Endothelial cell of umbilical vein (primary cell): ENCODE results near the gene C12orf76. TPM values are rescaled to one million over a fixed set of nuclear protein-coding genes. Genes with fewer than 3 reads are reported as not detected.

Source experiments
- BruUV-seq: library from RNA; stranded (reverse); fragments of 400-500 nt; replicated peaks from 2 replicates; lab custom pipeline; 2021; lab: Mats Ljungman, UMichigan
- CTCF ChIA-PET: fragments of 300-600, 350-600 bp; sonication (Branson Sonifier 250); formaldehyde crosslinking; loops from one replicate; lab custom pipeline; 2021; ENCODE audit warnings: antibody characterized with exemption, inconsistent platforms; lab: Charles Lee
- POLR2A ChIA-PET: fragments of 300-600, 350-600 bp; sonication (Branson Sonifier 250); formaldehyde crosslinking; loops from one replicate; lab custom pipeline; 2021; ENCODE audit warnings: antibody characterized with exemption, inconsistent platforms; lab: Charles Lee
- DNase-seq: peaks from one replicate; pipeline ENCODE4 v3.0.0-alpha.2; 2011; ENCODE audit warnings: low read depth, low spot score
- FAIRE-seq: peaks from 2 replicates; lab custom pipeline; 2011; peaks lifted over from hg19 to GRCh38; lab: Jason Lieb, UNC
- H2AFZ ChIP-seq: 2 replicates; pipeline ENCODE4 v1.6.0; 2012; ENCODE audit warnings: low read depth, low read length, control low read depth, inconsistent platforms
- H3K27ac ChIP-seq: 2 replicates; pipeline ENCODE4 v1.5.1; 2011; ENCODE audit warnings: low read depth, mild to moderate bottlenecking, control low read depth, low read length, moderate library complexity; ENCODE audit not compliant: insufficient read depth
- H3K27me3 ChIP-seq, 2 experiments: 2 replicates each; pipeline versions ENCODE4 v1.6.0 to v1.6.1; 2011; ENCODE audit warnings: low read length in 2 of 2, mixed read lengths in 1 of 2; ENCODE audit not compliant: control insufficient read depth in 2 of 2, insufficient read depth in 2 of 2
- H3K36me3 ChIP-seq, 2 experiments: 2 replicates in 1 of 2; 3 replicates in 1 of 2; pipeline ENCODE4 v1.5.1; 2011; ENCODE audit warnings: low read length in 2 of 2, mild to moderate bottlenecking in 1 of 2, moderate library complexity in 1 of 2; ENCODE audit not compliant: control insufficient read depth in 2 of 2, insufficient read depth in 2 of 2; ENCODE audit errors: extremely low read depth in 1 of 2
- H3K4me1 ChIP-seq: 3 replicates; pipeline ENCODE4 v1.5.1; 2011; ENCODE audit warnings: mild to moderate bottlenecking, low read length; ENCODE audit not compliant: control insufficient read depth, insufficient read depth; ENCODE audit errors: extremely low read depth
- H3K4me2 ChIP-seq: 2 replicates; pipeline ENCODE4 v1.6.1; 2011; ENCODE audit warnings: low read length, control low read depth, mixed read lengths; ENCODE audit not compliant: insufficient read depth
- H3K4me3 ChIP-seq, 3 experiments: fragments of 200-600 bp in 1 of 3; sonication (generic), shearing (Covaris generic) in 1 of 3; replicated peaks in 1 of 3; 2 replicates each; pipeline ENCODE4 v1.5.1; 2011 to 2016; ENCODE audit warnings: control low read depth in 3 of 3, low read length in 3 of 3, mild to moderate bottlenecking in 2 of 3, inconsistent platforms in 1 of 3, low read depth in 1 of 3, moderate library complexity in 1 of 3; ENCODE audit not compliant: insufficient read depth in 1 of 3
- H3K79me2 ChIP-seq: 2 replicates; pipeline ENCODE4 v1.6.0; 2012; ENCODE audit warnings: low read length, inconsistent platforms; ENCODE audit not compliant: control insufficient read depth, insufficient read depth
- H3K9ac ChIP-seq: replicated peaks from 2 replicates; pipeline ENCODE3; 2011; ENCODE audit warnings: low read length, control low read depth; ENCODE audit not compliant: insufficient read depth; ENCODE audit errors: extremely low read depth
- H3K9me1 ChIP-seq: replicated peaks from 3 replicates; pipeline ENCODE4 v1.6.0; 2011; ENCODE audit warnings: mild to moderate bottlenecking, low read length; ENCODE audit not compliant: control insufficient read depth, insufficient read depth; ENCODE audit errors: extremely low read depth
- H3K9me3 ChIP-seq: replicated peaks from 2 replicates; pipeline ENCODE4 v1.5.1; 2012; ENCODE audit warnings: low read length, inconsistent platforms; ENCODE audit not compliant: control insufficient read depth, insufficient read depth
- H4K20me1 ChIP-seq: replicated peaks from 2 replicates; pipeline ENCODE3; 2011; ENCODE audit warnings: mild to moderate bottlenecking, low read length; ENCODE audit not compliant: control insufficient read depth, insufficient read depth; ENCODE audit errors: extremely low read depth
- FOS ChIP-seq: IDR thresholded peaks from 2 replicates; pipeline ENCODE4 v1.6.1; 2011; ENCODE audit warnings: mild to moderate bottlenecking, low read length, moderate library complexity, borderline replicate concordance; ENCODE audit not compliant: insufficient read depth
- GATA2 ChIP-seq: IDR thresholded peaks from 2 replicates; pipeline ENCODE4 v1.7.0; 2011; ENCODE audit warnings: low read depth, mild to moderate bottlenecking, moderate library complexity, mixed read lengths, low read length; ENCODE audit not compliant: insufficient read length, insufficient read depth
- POLR2A ChIP-seq: IDR thresholded peaks from 2 replicates; pipeline ENCODE4 v1.6.1; 2012; ENCODE audit warnings: low read depth, mild to moderate bottlenecking, control low read depth, low read length
- POLR2AphosphoS5 ChIP-seq: IDR thresholded peaks from 2 replicates; pipeline ENCODE4 v1.6.1; 2012; ENCODE audit warnings: low read depth, mild to moderate bottlenecking, control low read depth, low read length, moderate library complexity; ENCODE audit not compliant: insufficient read depth
- dilution Hi-C: fragments of 300-500 bp; cut with MboI; formaldehyde crosslinking; loops from one replicate; pipeline ENCODE4 v1.15.0; 2019; ENCODE audit warnings: low sequenced_read_pairs; ENCODE audit not compliant: extremely low pct_ligation_motif_present
- intact Hi-C: fragments of 100-400 bp; cut with micrococcal nuclease; formaldehyde crosslinking; loops from one replicate; pipeline ENCODE4 v1.10.0; 2022
- polyA plus RNA-seq, 4 experiments: library from polyadenylated mRNA; depleted of rRNA in 3 of 4; stranded (reverse) in 3 of 4; unstranded in 1 of 4; fragments of >200 nt; gene quantifications; 2 replicates each; pipeline versions ENCODE4 v1.2.1 to v1.2.3, GENCODE V29; 2011 to 2012; ENCODE audit warnings: missing spikeins in 1 of 4
- total RNA-seq: library from RNA; stranded (reverse); gene quantifications from 2 replicates; pipeline ENCODE4 v1.2.3, GENCODE V29; 2021
- TF ChIP-seq, protein P1 (sequence below), 2 donors: IDR thresholded peaks; 1 replicate in 1 of 2; 2 replicates in 1 of 2; pipeline ENCODE4 v1.5.1; 2011; ENCODE audit warnings: low read length in 2 of 2, mild to moderate bottlenecking in 2 of 2, moderate library complexity in 2 of 2, control low read depth in 1 of 2, inconsistent platforms in 1 of 2, low read depth in 1 of 2; ENCODE audit not compliant: insufficient read depth in 1 of 2; ENCODE audit errors: extremely low read depth in 1 of 2
- TF ChIP-seq, protein P2 (sequence below): IDR thresholded peaks from 2 replicates; pipeline ENCODE4 v1.6.1; 2011; ENCODE audit not compliant: insufficient read depth, insufficient read length

Gene C12orf76
- total and polyA plus RNA-seq, 2 donors (not counting 3 experiments of a cell fraction or from before 2014, with no cell fraction given), result 13.4 to 17.1 TPM

DNA sequence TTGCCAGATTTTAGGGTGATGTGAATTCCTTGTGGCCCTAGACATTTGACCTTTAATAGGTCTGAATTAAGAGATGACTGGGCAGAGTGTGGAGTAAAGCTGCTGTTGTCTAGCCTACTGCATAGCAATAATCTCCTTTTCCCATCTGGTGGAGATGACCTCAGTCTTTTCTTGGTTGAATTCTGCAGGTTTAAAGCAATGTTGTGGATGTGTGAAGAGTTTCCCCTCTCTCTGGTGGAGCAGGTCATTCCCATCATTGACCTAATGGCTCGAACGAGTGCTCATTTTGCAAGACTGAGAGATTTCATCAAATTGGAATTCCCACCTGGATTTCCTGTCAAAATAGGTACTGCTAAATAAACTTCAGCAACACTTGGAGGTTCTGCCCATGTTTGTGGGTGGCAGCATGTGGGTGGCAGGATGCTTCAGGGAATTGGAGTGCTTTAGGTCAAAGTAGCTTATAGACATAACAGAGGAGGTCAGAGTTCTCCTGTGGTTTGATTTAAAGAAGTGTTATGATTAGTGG lies 19.0 kb downstream of the C12orf76 start:
- Histone ChIP-seq H3K4me2 (no peak overlapping the region), H3K9ac (no peak overlapping the region), H3K9me1 (no peaks in the 10 kb centered on the region), H3K9me3 (no peaks in the 10 kb centered on the region), H3K79me2 (no peaks in the 10 kb centered on the region), H3K4me3 (no peak overlapping the region), H4K20me1 (no peaks in the 10 kb centered on the region), H2AFZ (no peak overlapping the region), H3K36me3 (peaks cover 0 to 12% of the 10 kb centered on the region in 2 experiments), H3K4me1 (peaks cover 18% of the 10 kb centered on the region), H3K27ac (no peak overlapping the region), H3K27me3 (no peaks in the 10 kb centered on the region)
- DNase-seq (no peak), FAIRE-seq (no peak)
- TF ChIP-seq, protein P1, sequence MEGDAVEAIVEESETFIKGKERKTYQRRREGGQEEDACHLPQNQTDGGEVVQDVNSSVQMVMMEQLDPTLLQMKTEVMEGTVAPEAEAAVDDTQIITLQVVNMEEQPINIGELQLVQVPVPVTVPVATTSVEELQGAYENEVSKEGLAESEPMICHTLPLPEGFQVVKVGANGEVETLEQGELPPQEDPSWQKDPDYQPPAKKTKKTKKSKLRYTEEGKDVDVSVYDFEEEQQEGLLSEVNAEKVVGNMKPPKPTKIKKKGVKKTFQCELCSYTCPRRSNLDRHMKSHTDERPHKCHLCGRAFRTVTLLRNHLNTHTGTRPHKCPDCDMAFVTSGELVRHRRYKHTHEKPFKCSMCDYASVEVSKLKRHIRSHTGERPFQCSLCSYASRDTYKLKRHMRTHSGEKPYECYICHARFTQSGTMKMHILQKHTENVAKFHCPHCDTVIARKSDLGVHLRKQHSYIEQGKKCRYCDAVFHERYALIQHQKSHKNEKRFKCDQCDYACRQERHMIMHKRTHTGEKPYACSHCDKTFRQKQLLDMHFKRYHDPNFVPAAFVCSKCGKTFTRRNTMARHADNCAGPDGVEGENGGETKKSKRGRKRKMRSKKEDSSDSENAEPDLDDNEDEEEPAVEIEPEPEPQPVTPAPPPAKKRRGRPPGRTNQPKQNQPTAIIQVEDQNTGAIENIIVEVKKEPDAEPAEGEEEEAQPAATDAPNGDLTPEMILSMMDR (IDR thresholded peaks at IDR 0.05; ENCODE audit: extremely low read depth in 1 of 2, insufficient read depth in 1 of 2, low read depth in 1 of 2, low read length in 2 of 2), result no peak
- no peak for TF ChIP-seq GATA2
- no peak for TF ChIP-seq POLR2A
- TF ChIP-seq, protein P2, sequence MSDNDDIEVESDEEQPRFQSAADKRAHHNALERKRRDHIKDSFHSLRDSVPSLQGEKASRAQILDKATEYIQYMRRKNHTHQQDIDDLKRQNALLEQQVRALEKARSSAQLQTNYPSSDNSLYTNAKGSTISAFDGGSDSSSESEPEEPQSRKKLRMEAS, result no peak
- intact Hi-C loops, result no loop called here
- CTCF ChIA-PET, result interaction anchor here (1.2 to 1.3 kb wide), 2 partner anchors 11 to 17 kb away, joined by 3 to 4 read pairs; no protein-coding TSS in a partner anchor
- POLR2A ChIA-PET, result interaction anchor here (0.6 kb wide), 1 partner anchor 402 kb away, joined by 9 read pairs; no protein-coding TSS in a partner anchor
- no TSS peak for BruUV-seq
- dilution Hi-C loops, result no loop called here

DNA sequence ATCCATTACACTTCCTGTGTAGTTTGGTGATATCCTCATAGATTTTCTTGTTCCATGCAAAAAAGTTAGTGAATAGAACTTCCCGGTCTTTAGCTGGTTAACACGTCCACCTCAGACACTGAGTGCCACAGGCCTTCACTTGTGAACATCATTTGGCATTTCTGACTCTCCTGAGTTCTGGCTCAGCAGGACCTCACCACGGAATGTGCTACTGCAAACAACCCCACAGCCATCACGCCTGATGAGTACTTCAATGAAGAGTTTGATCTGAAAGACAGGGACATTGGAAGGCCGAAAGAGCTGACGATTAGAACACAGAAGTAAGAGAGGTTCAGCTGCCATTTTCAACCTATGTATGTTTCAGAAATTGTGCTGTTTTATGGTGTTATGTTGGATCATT lies 20.0 kb downstream of the C12orf76 start:
- intact Hi-C loops, result no loop called here
- no peak overlapping the region for H3K9ac ChIP-seq
- POLR2A ChIA-PET, result no interaction called here
- no peaks in the 10 kb centered on the region for H3K27me3 ChIP-seq
- BruUV-seq, result no TSS peak
- peaks cover 28% of the 10 kb centered on the region for H3K4me1 ChIP-seq
- H4K20me1 ChIP-seq, result no peaks in the 10 kb centered on the region
- no peak overlapping the region for H2AFZ ChIP-seq
- no peak for FAIRE-seq
- H3K9me3 ChIP-seq, result no peaks in the 10 kb centered on the region
- dilution Hi-C loops, result no loop called here
- H3K27ac ChIP-seq, result no peak overlapping the region
- TF ChIP-seq FOS (no peak), POLR2AphosphoS5 (no peak), GATA2 (no peak)
- TF ChIP-seq, protein P1 (IDR thresholded peaks at IDR 0.05; ENCODE audit: extremely low read depth in 1 of 2, insufficient read depth in 1 of 2, low read depth in 1 of 2, low read length in 2 of 2), result no peak
- peaks cover 0 to 9% of the 10 kb centered on the region in 2 experiments for H3K36me3 ChIP-seq
- no peaks in the 10 kb centered on the region for H3K79me2 ChIP-seq
- H3K4me3 ChIP-seq, result no peak overlapping the region
- CTCF ChIA-PET, result interaction anchor here (1.2 to 1.3 kb wide), 2 partner anchors 12 to 18 kb away, joined by 3 to 4 read pairs; no protein-coding TSS in a partner anchor
- no peak for DNase-seq
- no peak overlapping the region for H3K4me2 ChIP-seq
- no peaks in the 10 kb centered on the region for H3K9me1 ChIP-seq
